Loucy (cell line): ENCODE results near the gene ZDHHC14.

Experiments
- H2AFZ ChIP-seq: fragments of 200-600 bp; sonication (generic); 2 replicates; pipeline ENCODE4 v1.6.0; 2016; ENCODE audit warnings: antibody characterized with exemption, mild to moderate bottlenecking, low read length, moderate library complexity
- H3F3A ChIP-seq: fragments of 200-600 bp; 2 replicates; pipeline ENCODE4 v1.6.0; 2016; ENCODE audit warnings: antibody characterized with exemption, low read depth, mild to moderate bottlenecking
- H3K27me3 ChIP-seq: fragments of 200-600 bp; sonication (generic); 2 replicates; pipeline ENCODE4 v1.6.1; 2014; ENCODE audit warnings: low read length, mild to moderate bottlenecking; ENCODE audit not compliant: insufficient read depth, poor library complexity, severe bottlenecking
- H3K36me3 ChIP-seq: fragments of 200-600 bp; sonication (generic); 2 replicates; pipeline ENCODE4 v1.6.1; 2016; ENCODE audit warnings: low read length; ENCODE audit not compliant: insufficient read depth
- H3K4me1 ChIP-seq: fragments of 200-600 bp; sonication (generic); 2 replicates; pipeline ENCODE4 v1.5.1; 2014; ENCODE audit warnings: low read length, mild to moderate bottlenecking; ENCODE audit not compliant: insufficient read depth, poor library complexity, severe bottlenecking
- H3K4me2 ChIP-seq: fragments of 200-600 bp; sonication (generic); 2 replicates; pipeline ENCODE4 v1.6.0; 2014; ENCODE audit warnings: antibody characterized with exemption, low read length, low read depth, mild to moderate bottlenecking; ENCODE audit not compliant: poor library complexity, severe bottlenecking
- H3K4me3 ChIP-seq: fragments of 200-600 bp; sonication (generic); 2 replicates; pipeline ENCODE4 v1.5.1; 2014; ENCODE audit warnings: low read length, mild to moderate bottlenecking, mixed read lengths; ENCODE audit not compliant: poor library complexity, severe bottlenecking
- H3K79me2 ChIP-seq: fragments of 200-600 bp; sonication (generic); 2 replicates; pipeline ENCODE4 v1.6.1; 2014; ENCODE audit warnings: low read length; ENCODE audit not compliant: insufficient read depth
- H3K9ac ChIP-seq: fragments of 200-600 bp; sonication (generic); 2 replicates; pipeline ENCODE4 v1.6.0; 2014; ENCODE audit warnings: mild to moderate bottlenecking, low read depth, low read length, moderate library complexity; ENCODE audit not compliant: poor library complexity, severe bottlenecking
- H3K9me2 ChIP-seq: fragments of 200-600 bp; sonication (generic); replicated peaks from 2 replicates; pipeline ENCODE4 v1.6.1; 2016; ENCODE audit warnings: low read depth, low read length, mixed read lengths
- H3K9me3 ChIP-seq: fragments of 200-600 bp; sonication (generic); 2 replicates; pipeline ENCODE4 v1.6.1; 2014; ENCODE audit warnings: mild to moderate bottlenecking, antibody characterized with exemption, low read length, low read depth; ENCODE audit not compliant: insufficient read depth
- H4K20me1 ChIP-seq: fragments of 200-600 bp; sonication (generic); 2 replicates; pipeline ENCODE4 v1.6.0; 2014; ENCODE audit warnings: antibody characterized with exemption, low read length, mild to moderate bottlenecking; ENCODE audit not compliant: insufficient read depth, poor library complexity, severe bottlenecking
- EZH2phosphoT487 ChIP-seq: fragments of 200-600 bp; IDR thresholded peaks from 2 replicates; pipeline ENCODE4 v1.6.1; 2018; ENCODE audit warnings: antibody characterized with exemption, mild to moderate bottlenecking, moderate library complexity, borderline replicate concordance
- TF ChIP-seq, protein P1 (sequence below): fragments of 200-600 bp; sonication (generic); conservative IDR thresholded peaks from 2 replicates; pipeline ENCODE4 v1.5.1; 2014; ENCODE audit warnings: mild to moderate bottlenecking, antibody characterized with exemption, low read length

The ZDHHC14 gene

DNA sequence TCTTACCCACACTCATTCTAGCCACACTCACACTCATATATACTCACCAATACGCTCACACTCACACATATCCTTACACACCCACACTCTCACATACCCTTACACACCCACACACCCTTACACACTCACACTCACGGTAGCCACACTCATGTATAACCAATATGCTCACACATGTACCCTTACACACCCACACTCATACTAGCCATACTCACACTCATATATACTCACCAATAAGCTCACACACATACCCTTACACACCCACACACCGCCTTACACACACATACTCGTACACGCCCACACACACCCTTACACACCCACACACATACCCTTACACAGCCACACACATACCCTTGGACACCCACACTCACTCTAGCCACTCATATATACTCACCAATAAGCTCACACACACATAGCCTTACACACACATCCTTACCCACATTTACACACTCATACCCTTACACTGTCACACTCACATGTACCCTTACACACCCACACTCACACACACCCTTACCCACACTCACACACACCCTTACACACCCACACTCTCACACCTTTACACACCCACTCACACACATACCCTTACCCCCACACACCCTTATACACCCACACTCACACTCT lies 249.6 kb downstream of the ZDHHC14 start:
- Histone ChIP-seq H3K9me3 (no peaks in the 10 kb centered on the region), H4K20me1 (no peaks in the 10 kb centered on the region), H3K79me2 (no peaks in the 10 kb centered on the region), H3K4me2 (no peak overlapping the region), H3K36me3 (no peaks in the 10 kb centered on the region), H3F3A (no peaks in the 10 kb centered on the region), H3K27me3 (no peaks in the 10 kb centered on the region), H3K4me3 (no peak overlapping the region), H3K9me2 (no peaks in the 10 kb centered on the region), H2AFZ (no peak overlapping the region), H3K4me1 (no peaks in the 10 kb centered on the region), H3K9ac (no peak overlapping the region)
- TF ChIP-seq EZH2phosphoT487, result no peak
- TF ChIP-seq, protein P1, sequence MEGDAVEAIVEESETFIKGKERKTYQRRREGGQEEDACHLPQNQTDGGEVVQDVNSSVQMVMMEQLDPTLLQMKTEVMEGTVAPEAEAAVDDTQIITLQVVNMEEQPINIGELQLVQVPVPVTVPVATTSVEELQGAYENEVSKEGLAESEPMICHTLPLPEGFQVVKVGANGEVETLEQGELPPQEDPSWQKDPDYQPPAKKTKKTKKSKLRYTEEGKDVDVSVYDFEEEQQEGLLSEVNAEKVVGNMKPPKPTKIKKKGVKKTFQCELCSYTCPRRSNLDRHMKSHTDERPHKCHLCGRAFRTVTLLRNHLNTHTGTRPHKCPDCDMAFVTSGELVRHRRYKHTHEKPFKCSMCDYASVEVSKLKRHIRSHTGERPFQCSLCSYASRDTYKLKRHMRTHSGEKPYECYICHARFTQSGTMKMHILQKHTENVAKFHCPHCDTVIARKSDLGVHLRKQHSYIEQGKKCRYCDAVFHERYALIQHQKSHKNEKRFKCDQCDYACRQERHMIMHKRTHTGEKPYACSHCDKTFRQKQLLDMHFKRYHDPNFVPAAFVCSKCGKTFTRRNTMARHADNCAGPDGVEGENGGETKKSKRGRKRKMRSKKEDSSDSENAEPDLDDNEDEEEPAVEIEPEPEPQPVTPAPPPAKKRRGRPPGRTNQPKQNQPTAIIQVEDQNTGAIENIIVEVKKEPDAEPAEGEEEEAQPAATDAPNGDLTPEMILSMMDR, result no peak

DNA sequence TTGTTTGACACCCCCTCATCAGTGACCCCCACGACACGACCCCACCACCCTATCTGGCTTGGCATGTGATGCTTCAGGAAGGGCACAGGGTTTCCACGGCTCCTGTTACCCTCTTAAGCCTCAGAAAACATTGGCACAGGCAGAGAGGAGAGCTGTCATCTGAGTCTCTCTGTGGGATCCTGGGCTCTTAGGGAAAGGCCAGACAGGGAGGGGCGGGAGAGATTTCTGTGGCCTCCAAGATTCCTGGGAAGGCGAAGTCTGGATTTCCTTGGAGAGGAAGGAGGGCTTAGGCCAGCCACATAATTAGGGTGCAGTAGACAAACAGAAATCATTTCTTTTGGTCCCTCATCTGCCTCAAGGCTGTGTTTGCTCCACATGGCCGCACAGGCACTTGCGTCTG lies 250.4 kb downstream of the ZDHHC14 start:
- Histone ChIP-seq H2AFZ (no peak overlapping the region), H3F3A (no peaks in the 10 kb centered on the region), H3K9me3 (no peaks in the 10 kb centered on the region), H4K20me1 (no peaks in the 10 kb centered on the region), H3K27me3 (no peaks in the 10 kb centered on the region), H3K4me1 (no peaks in the 10 kb centered on the region), H3K4me2 (no peak overlapping the region), H3K9me2 (no peaks in the 10 kb centered on the region), H3K9ac (no peak overlapping the region), H3K79me2 (no peaks in the 10 kb centered on the region), H3K4me3 (no peak overlapping the region), H3K36me3 (no peaks in the 10 kb centered on the region)
- TF ChIP-seq, protein P1, result no peak
- no peak for TF ChIP-seq EZH2phosphoT487

DNA sequence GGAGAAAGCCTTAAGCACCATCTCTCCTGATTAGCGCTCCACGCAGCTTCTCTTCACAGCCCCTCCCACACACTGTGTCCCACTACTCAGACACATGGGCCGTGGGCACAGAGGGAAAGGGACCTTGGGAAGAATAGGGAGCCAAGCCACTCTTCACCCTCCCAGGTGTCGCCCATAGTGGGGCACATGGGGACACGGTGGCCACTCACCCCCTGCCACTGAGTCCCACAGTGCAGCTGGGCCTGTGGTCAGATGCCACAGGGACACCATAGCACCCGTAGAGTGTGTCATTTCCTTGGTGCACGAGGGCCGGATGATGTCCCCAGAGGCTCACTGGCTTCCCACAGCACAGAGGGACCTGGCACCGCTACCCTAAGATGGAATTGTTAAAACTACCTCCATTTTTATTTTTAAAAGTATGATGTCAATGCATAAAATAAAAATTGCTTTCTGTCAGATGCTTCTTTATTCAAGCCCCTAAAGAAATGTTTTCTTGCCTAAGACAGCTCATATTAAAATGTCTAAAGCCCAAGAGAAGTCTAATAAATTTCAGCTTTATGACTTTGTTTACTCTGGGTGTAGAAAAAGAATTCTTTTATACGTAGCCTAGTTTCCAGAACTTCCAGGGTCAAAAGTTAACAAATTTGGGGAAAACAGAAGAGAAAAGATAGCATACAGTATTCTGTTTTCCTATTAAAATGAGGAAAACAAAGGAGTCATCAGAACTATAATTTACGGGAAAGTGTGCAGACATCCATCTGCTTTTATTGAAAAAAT lies 251.0 kb downstream of the ZDHHC14 start:
- Histone ChIP-seq H3K27me3 (no peaks in the 10 kb centered on the region), H3K79me2 (no peaks in the 10 kb centered on the region), H3K4me3 (no peak overlapping the region), H3F3A (no peaks in the 10 kb centered on the region), H3K4me2 (no peak overlapping the region), H3K9me3 (no peaks in the 10 kb centered on the region), H3K4me1 (no peaks in the 10 kb centered on the region), H2AFZ (no peak overlapping the region), H3K9ac (no peak overlapping the region), H3K36me3 (no peaks in the 10 kb centered on the region), H4K20me1 (no peaks in the 10 kb centered on the region), H3K9me2 (no peaks in the 10 kb centered on the region)
- TF ChIP-seq EZH2phosphoT487, result no peak
- TF ChIP-seq, protein P1, result no peak
